ENCODE results near the gene ZNF678.

- TF ChIP-seq, protein P1, sequence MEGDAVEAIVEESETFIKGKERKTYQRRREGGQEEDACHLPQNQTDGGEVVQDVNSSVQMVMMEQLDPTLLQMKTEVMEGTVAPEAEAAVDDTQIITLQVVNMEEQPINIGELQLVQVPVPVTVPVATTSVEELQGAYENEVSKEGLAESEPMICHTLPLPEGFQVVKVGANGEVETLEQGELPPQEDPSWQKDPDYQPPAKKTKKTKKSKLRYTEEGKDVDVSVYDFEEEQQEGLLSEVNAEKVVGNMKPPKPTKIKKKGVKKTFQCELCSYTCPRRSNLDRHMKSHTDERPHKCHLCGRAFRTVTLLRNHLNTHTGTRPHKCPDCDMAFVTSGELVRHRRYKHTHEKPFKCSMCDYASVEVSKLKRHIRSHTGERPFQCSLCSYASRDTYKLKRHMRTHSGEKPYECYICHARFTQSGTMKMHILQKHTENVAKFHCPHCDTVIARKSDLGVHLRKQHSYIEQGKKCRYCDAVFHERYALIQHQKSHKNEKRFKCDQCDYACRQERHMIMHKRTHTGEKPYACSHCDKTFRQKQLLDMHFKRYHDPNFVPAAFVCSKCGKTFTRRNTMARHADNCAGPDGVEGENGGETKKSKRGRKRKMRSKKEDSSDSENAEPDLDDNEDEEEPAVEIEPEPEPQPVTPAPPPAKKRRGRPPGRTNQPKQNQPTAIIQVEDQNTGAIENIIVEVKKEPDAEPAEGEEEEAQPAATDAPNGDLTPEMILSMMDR (IDR thresholded peaks at IDR 0.05; ENCODE audit: control extremely low read depth in 1 of 3, insufficient read depth in 1 of 3, low read depth in 1 of 3, low read length in 3 of 3) = no peak
- no peak for TF ChIP-seq POLR2A (IDR thresholded peaks at IDR 0.05; ENCODE audit: control extremely low read depth in 1 of 2, low read depth in 2 of 2, low read length in 2 of 2)
- TF ChIP-seq CEBPB (IDR thresholded peaks at IDR 0.05; ENCODE audit: low read depth, low read length) = no peak
- no peak for TF ChIP-seq POLR2AphosphoS5 (IDR thresholded peaks at IDR 0.05; ENCODE audit: low read depth, low read length)
- TF ChIP-seq, protein P2, sequence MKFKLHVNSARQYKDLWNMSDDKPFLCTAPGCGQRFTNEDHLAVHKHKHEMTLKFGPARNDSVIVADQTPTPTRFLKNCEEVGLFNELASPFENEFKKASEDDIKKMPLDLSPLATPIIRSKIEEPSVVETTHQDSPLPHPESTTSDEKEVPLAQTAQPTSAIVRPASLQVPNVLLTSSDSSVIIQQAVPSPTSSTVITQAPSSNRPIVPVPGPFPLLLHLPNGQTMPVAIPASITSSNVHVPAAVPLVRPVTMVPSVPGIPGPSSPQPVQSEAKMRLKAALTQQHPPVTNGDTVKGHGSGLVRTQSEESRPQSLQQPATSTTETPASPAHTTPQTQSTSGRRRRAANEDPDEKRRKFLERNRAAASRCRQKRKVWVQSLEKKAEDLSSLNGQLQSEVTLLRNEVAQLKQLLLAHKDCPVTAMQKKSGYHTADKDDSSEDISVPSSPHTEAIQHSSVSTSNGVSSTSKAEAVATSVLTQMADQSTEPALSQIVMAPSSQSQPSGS (IDR thresholded peaks at IDR 0.05; ENCODE audit: low read length) = no peak
- TF ChIP-seq EZH2 (IDR thresholded peaks at IDR 0.05; ENCODE audit: low read depth, low read length, severe bottlenecking) = no peak
- TF ChIP-seq HDAC2 (IDR thresholded peaks at IDR 0.05; ENCODE audit: borderline replicate concordance in 1 of 2, low read depth in 2 of 2, low read length in 2 of 2) = no peak
- TF ChIP-seq PHF8 (conservative IDR thresholded peaks at IDR 0.05; ENCODE audit: low read depth, low read length) = no peak
- TF ChIP-seq GABPA (IDR thresholded peaks at IDR 0.05; ENCODE audit: borderline replicate concordance, insufficient read depth, low read length) = no peak
- no peak for TF ChIP-seq SUZ12 (IDR thresholded peaks at IDR 0.05; ENCODE audit: low read length)
- TF ChIP-seq TEAD4 (IDR thresholded peaks at IDR 0.05; ENCODE audit: low read depth, low read length) = no peak
These were observed 428 bp upstream of the ZNF678 start for GRCh38 chr1:227562933-227563323.

Measured in H1 (cell line).